Immature natural killer cell (primary cell): ENCODE results near the gene RPL19. TPM values are rescaled to one million over a fixed set of nuclear protein-coding genes. Genes with fewer than 3 reads are reported as not detected.
"Not testable (repeated sequence)": the region's sequence is repeated elsewhere in the genome, so short reads cannot be mapped to it uniquely, and the experiment has no call there.

Experiments
- DNase-seq, 3 donors: peaks; one replicate each; pipeline ENCODE4 v3.0.0; 2022; ENCODE audit warnings: mixed read lengths in 1 of 3
- H3K27ac Mint-ChIP-seq, 6 donors: one replicate each; pipeline ENCODE4 v1.8.0; 2020; ENCODE audit warnings: mixed read lengths in 6 of 6, mild to moderate bottlenecking in 5 of 6, inconsistent platforms in 4 of 6, moderate library complexity in 3 of 6
- H3K27me3 Mint-ChIP-seq, 3 donors: one replicate each; pipeline ENCODE4 v1.8.0; 2020 to 2021; ENCODE audit warnings: low read depth in 3 of 3, mild to moderate bottlenecking in 3 of 3, mixed read lengths in 3 of 3, moderate library complexity in 3 of 3, inconsistent platforms in 1 of 3
- H3K36me3 Mint-ChIP-seq, 3 donors: one replicate each; pipeline ENCODE4 v1.8.0; 2020; ENCODE audit warnings: mixed read lengths in 3 of 3, inconsistent platforms in 2 of 3, mild to moderate bottlenecking in 2 of 3
- H3K4me1 Mint-ChIP-seq, 2 donors: one replicate each; pipeline ENCODE4 v1.8.0; 2020; ENCODE audit warnings: inconsistent platforms in 2 of 2, mild to moderate bottlenecking in 2 of 2, mixed read lengths in 2 of 2, moderate library complexity in 1 of 2
- H3K4me3 Mint-ChIP-seq, 5 donors: one replicate each; pipeline ENCODE4 v1.8.0; 2020; ENCODE audit warnings: mild to moderate bottlenecking in 5 of 5, mixed read lengths in 5 of 5, inconsistent platforms in 3 of 5, moderate library complexity in 3 of 5
- H3K9me3 Mint-ChIP-seq, 6 donors: one replicate each; pipeline ENCODE4 v1.8.0; 2020; ENCODE audit warnings: mild to moderate bottlenecking in 6 of 6, mixed read lengths in 6 of 6, inconsistent platforms in 4 of 6, moderate library complexity in 3 of 6
- polyA plus RNA-seq, 3 donors: library from polyadenylated mRNA; unstranded; fragments of 300-500 nt; fragmentation: Illumina TruSeq; gene quantifications; one replicate each; pipeline ENCODE4 v1.2.3, GENCODE V29; 2021

RPL19 gene
- polyA plus RNA-seq, 3 donors from 2014 or later = 1,129 to 1,798 (median 1,451) TPM

DNA sequence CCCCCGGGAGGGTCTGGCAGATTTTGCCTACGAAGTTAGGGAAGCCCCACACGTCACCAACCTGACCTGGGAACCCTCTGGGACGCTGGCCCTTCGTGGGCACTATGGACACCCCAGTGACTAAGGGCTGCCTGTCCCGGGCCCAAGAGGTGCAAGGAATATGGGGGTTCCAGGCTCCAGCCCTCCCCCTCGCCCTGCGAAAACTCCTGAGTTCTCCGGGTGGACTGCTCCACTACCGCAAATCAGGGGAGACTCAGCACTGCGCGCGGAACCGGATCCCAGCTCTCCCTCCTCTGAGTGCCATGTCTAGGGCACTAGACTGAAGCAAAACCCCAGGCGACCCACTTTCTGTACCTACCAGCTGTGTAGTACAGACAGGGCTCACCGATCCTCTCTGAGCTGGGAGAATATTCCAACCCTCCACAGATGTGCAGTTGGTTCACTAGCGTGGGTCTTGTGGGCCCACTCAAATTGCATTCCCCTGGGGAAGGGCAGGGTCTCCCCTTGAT, 34.2 kb upstream of the RPL19 start, which contains the start of gene ARL5C:
Gene ARL5C, minus strand, starts transcription at position 321 of the 509 bp plus-strand sequence. CDS start 401 bp downstream, outside the sequence.
- Mint-ChIP-seq H3K27ac (peak within 1 kb of the TSS; percentile 43 to 84 (median 78)), H3K4me1 (peaks cover 35 to 42% of the 10 kb centered on the region in 2 donors)

DNA sequence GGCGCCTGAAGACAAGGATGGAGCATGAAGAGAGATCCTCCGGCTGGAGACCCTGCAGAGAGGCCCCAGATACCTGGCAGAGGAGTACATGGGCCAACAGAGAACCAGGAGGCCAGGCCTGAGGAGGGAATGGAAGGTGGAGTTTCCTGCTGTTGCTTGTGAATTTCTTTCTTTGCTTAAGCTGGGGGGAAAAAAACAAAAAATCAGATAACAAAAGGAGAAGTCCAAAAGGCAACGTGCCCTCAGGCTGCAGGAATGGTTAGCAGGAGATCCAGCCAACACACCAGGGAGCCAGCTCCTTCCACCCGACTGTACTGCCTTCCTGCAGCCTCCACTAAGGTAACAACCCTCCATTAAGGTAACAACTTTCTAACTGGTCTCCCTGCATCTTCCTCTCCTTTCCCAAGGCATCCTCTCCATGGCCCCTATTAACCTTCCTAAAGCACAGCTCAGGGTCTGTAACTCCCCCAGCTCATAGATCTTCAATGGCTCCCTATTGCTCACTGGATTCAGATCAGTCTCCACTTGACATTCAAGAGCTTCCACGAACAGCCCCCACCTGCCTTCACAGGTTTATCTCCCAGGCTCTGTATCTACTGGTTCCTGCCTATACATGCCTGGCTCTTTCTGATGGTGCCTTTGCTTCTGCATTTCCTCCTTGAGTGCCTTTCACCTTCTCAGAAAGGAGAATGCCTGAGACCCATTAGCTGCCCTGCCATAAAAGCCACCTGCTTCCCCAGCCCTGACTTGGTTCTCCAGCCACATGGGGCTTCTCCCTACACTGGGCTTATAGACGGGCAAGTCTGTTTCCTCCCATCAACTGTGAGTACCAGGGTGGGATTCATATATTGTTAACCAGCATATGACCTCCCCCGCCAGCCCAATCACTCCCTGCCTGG, 33.4 kb upstream of the RPL19 start:
- peaks cover 2 to 10% (median 5%) of the 10 kb centered on the region in 3 donors for H3K27me3 Mint-ChIP-seq
- no peak for DNase-seq
- H3K4me1 Mint-ChIP-seq = peaks cover 35 to 42% of the 10 kb centered on the region in 2 donors
- no peaks in the 10 kb centered on the region for H3K9me3 Mint-ChIP-seq
- H3K4me3 Mint-ChIP-seq = peak overlapping the region; percentile 64 to 95 (median 90)
- no peaks in the 10 kb centered on the region for H3K36me3 Mint-ChIP-seq
- H3K27ac Mint-ChIP-seq = peak overlapping the region; percentile 14 to 82 (median 46)

More for the DNA sequence above, 34.2 kb upstream of the RPL19 start, which contains the start of gene ARL5C:
- Mint-ChIP-seq H3K27me3 (peaks cover 2 to 9% (median 3%) of the 10 kb centered on the region in 3 donors), H3K9me3 (no peaks in the 10 kb centered on the region), H3K36me3 (no peaks in the 10 kb centered on the region), H3K4me3 (peak within 1 kb of the TSS; percentile 90 to 95 (median 92))
- DNase-seq = no peak

DNA sequence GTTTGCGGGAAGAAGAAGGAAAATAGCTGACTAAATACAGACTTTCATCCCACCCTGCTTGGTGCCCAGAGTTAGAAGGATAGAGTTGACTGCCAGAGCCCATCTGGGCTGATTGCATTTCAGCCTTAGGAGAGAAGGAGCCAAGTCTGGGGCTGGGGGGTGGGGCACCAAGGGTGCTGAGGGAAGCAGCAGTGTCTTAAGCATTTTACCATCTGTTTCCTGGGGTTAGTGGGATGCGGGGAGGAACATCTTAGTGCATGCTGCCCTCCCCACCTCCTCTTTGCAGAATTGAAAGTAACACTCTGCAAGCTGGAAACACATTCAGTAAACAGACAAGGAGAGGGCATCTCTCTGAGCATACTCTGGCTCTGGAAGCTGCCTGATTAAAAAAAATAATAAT, 32.6 kb upstream of the RPL19 start:
- Mint-ChIP-seq H3K4me1 (peaks cover 35 to 42% of the 10 kb centered on the region in 2 donors), H3K27me3 (peaks cover 2 to 10% (median 8%) of the 10 kb centered on the region in 3 donors), H3K4me3 (peak overlapping the region; percentile 51 to 92 (median 64)), H3K36me3 (no peaks in the 10 kb centered on the region), H3K27ac (peak overlapping the region; percentile 14 to 72 (median 56)), H3K9me3 (no peaks in the 10 kb centered on the region)
- peak; percentile 39 to 45 (median 40) for DNase-seq

DNA sequence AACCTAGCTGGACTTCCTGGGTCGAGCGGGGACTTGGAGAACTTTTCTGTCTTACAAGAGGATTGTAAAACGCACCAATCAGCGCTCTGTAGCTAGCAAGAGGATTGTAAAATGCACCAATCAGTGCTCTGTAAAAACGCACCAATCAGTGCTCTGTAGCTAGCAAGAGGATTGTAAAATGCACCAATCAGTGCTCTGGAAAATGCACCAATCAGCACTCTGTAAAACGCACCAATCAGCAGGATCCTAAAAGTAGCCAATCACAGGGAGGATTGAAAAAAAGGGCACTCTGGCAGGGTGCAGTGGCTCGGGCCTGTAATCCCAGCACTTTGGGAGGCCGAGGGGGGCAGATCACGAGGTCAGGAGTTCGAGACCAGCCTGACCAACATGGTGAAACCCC, 31.6 kb upstream of the RPL19 start:
- not testable (repeated sequence) for DNase-seq, H3K27me3 Mint-ChIP-seq, H3K36me3 Mint-ChIP-seq, H3K9me3 Mint-ChIP-seq
- H3K4me1 Mint-ChIP-seq = peaks cover 35 to 42% of the 10 kb centered on the region in 2 donors
- H3K4me3 Mint-ChIP-seq = peak overlapping the region in 1 of 5 donors; percentile 24
- H3K27ac Mint-ChIP-seq = peak overlapping the region in 1 of 6 donors; percentile 57

- Mint-ChIP-seq H3K4me1 (peaks cover 33 to 42% of the 10 kb centered on the region in 2 donors), H3K9me3 (no peaks in the 10 kb centered on the region), H3K36me3 (no peaks in the 10 kb centered on the region), H3K27ac (peak overlapping the region in 1 of 6 donors; percentile 32), H3K27me3 (peaks cover 2 to 10% (median 8%) of the 10 kb centered on the region in 3 donors), H3K4me3 (peak overlapping the region in 3 of 5 donors; percentile 36 to 53 (median 45))
- DNase-seq = no peak
Measured at GRCh38 chr17:39169101-39169500, 31.0 kb upstream of the RPL19 start.

- Mint-ChIP-seq H3K4me1 (peaks cover 31 to 39% of the 10 kb centered on the region in 2 donors), H3K9me3 (no peaks in the 10 kb centered on the region), H3K36me3 (no peaks in the 10 kb centered on the region), H3K27me3 (peaks cover 2 to 9% (median 8%) of the 10 kb centered on the region in 3 donors), H3K4me3 (peak overlapping the region in 3 of 5 donors; percentile 36 to 53 (median 45)), H3K27ac (no peak overlapping the region)
- no peak for DNase-seq
Measured at GRCh38 chr17:39169518-39169917, 30.6 kb upstream of the RPL19 start.

GRCh38 chr17:39170109-39170508, 30.0 kb upstream of the RPL19 start:
- Mint-ChIP-seq H3K4me3 (no peak overlapping the region), H3K36me3 (no peaks in the 10 kb centered on the region), H3K9me3 (no peaks in the 10 kb centered on the region), H3K4me1 (peaks cover 28 to 38% of the 10 kb centered on the region in 2 donors), H3K27me3 (peaks cover 2 to 8% (median 5%) of the 10 kb centered on the region in 3 donors), H3K27ac (no peak overlapping the region)
- no peak for DNase-seq

GRCh38 chr17:39170558-39170957, 29.5 kb upstream of the RPL19 start:
- no peak for DNase-seq
- Mint-ChIP-seq H3K4me3 (no peak overlapping the region), H3K4me1 (peaks cover 26 to 37% of the 10 kb centered on the region in 2 donors), H3K9me3 (no peaks in the 10 kb centered on the region), H3K27ac (no peak overlapping the region), H3K27me3 (peaks cover 2 to 8% (median 5%) of the 10 kb centered on the region in 3 donors), H3K36me3 (no peaks in the 10 kb centered on the region)

DNA sequence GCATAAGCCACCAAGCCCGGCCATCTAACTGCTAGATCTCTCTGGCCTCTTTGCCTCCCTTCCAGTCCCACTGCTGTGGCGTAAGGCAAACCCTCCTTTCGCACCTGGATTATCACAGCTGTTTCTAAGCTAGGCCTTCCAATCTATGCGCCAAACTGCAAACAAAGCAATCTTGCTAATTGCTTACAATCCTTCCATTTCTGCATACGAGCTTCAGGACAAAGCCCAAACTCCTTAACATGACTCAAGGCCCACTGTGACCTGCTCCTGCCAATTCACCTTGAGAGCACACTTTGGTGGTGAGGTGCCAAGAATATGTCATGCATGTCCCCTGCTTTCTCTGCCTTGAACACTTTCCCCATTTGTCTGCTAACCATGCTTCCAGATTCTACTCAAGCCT, 28.1 kb upstream of the RPL19 start:
- peak overlapping the region in 2 of 6 donors; percentile 60 to 80 for H3K27ac Mint-ChIP-seq
- H3K27me3 Mint-ChIP-seq = peaks cover 2 to 8% (median 3%) of the 10 kb centered on the region in 3 donors
- DNase-seq = no peak
- H3K4me1 Mint-ChIP-seq = peaks cover 16 to 28% of the 10 kb centered on the region in 2 donors
- peak overlapping the region in 1 of 5 donors; percentile 12 for H3K4me3 Mint-ChIP-seq
- H3K9me3 Mint-ChIP-seq = no peaks in the 10 kb centered on the region
- H3K36me3 Mint-ChIP-seq = peaks cover 0 to 8% (median 5%) of the 10 kb centered on the region in 3 donors

DNA sequence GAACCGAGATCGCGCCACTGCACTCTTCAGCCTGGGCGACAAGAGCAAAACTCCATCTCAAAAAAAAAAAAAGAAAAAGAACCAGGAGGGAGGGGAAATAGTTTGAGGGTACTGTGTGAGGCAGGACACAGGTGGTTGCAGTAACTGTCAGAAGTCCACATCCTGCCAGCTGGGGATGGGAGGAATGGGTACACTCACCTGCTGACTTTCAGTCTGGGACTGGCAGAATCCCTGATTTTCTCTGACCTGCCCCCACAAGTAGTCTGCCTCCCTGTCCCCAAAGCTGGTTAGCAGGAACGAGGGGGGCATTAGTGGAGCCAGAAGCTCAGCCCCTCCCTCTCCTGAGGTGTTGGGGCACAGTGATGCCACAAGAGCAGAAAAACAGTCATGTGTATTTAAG, 27.0 kb upstream of the RPL19 start:
- H3K27ac Mint-ChIP-seq = peak overlapping the region in 1 of 6 donors; percentile 30
- H3K4me1 Mint-ChIP-seq = peaks cover 6 to 16% of the 10 kb centered on the region in 2 donors
- H3K27me3 Mint-ChIP-seq = peaks cover 2 to 8% (median 3%) of the 10 kb centered on the region in 3 donors
- H3K36me3 Mint-ChIP-seq = peaks cover 0 to 8% (median 5%) of the 10 kb centered on the region in 3 donors
- DNase-seq = no peak
- no peak overlapping the region for H3K4me3 Mint-ChIP-seq
- H3K9me3 Mint-ChIP-seq = no peaks in the 10 kb centered on the region

GRCh38 chr17:39173526-39174274, 26.4 kb upstream of the RPL19 start:
- peak overlapping the region in 1 of 6 donors; percentile 30 for H3K27ac Mint-ChIP-seq
- H3K4me3 Mint-ChIP-seq = no peak overlapping the region
- peaks cover 6 to 11% of the 10 kb centered on the region in 2 donors for H3K4me1 Mint-ChIP-seq
- peaks cover 2 to 4% (median 3%) of the 10 kb centered on the region in 3 donors for H3K27me3 Mint-ChIP-seq
- DNase-seq = no peak
- no peaks in the 10 kb centered on the region for H3K9me3 Mint-ChIP-seq
- H3K36me3 Mint-ChIP-seq = peaks cover 0 to 10% (median 5%) of the 10 kb centered on the region in 3 donors

GRCh38 chr17:39174920-39175694, 25.0 kb upstream of the RPL19 start:
- Mint-ChIP-seq H3K9me3 (no peaks in the 10 kb centered on the region), H3K27ac (peak overlapping the region in 1 of 6 donors; percentile 10), H3K36me3 (peaks cover 0 to 10% (median 5%) of the 10 kb centered on the region in 3 donors), H3K4me1 (peaks cover 3 to 6% of the 10 kb centered on the region in 2 donors), H3K27me3 (peaks cover 0 to 4% (median 3%) of the 10 kb centered on the region in 3 donors), H3K4me3 (no peak overlapping the region)
- DNase-seq = peak; percentile 66 to 74 (median 67)
